Measurements from ENCODE around the gene ENHO. TPM values are rescaled to one million over a fixed set of nuclear protein-coding genes. Genes with fewer than 3 reads are reported as not detected.

ENHO gene
- total RNA-seq, 1 donor from 2014 or later, result 4.4 TPM

GRCh38 chr9:34544035-34544434, 21.2 kb upstream of the ENHO start:
- DNase-seq (ENCODE audit: low spot score), result no peak
- no peak overlapping the region for H3K9ac ChIP-seq
- no peak overlapping the region for H3K4me3 ChIP-seq
- no peak overlapping the region for H3K4me3 Mint-ChIP-seq
- H3K36me3 ChIP-seq, result no peaks in the 10 kb centered on the region
- no peaks in the 10 kb centered on the region for H3K9me3 Mint-ChIP-seq
- peaks cover 14% of the 10 kb centered on the region for H3K27me3 Mint-ChIP-seq (ENCODE audit: insufficient read depth, low read depth)
- H3K9me3 ChIP-seq (ENCODE audit: low read depth), result no peaks in the 10 kb centered on the region
- no peak overlapping the region for H3K4me2 ChIP-seq
- no peaks in the 10 kb centered on the region for H3K4me1 ChIP-seq
- H2AFZ ChIP-seq (replicated peaks), result no peak overlapping the region
- H4K20me1 ChIP-seq (ENCODE audit: low read depth), result no peaks in the 10 kb centered on the region
- no peak overlapping the region for H3K27ac Mint-ChIP-seq
- no peaks in the 10 kb centered on the region for H3K79me2 ChIP-seq (ENCODE audit: low read depth)
- TF ChIP-seq EZH2phosphoT487 (IDR thresholded peaks at IDR 0.05) (no peak), EZH2 (IDR thresholded peaks at IDR 0.05) (no peak), CTCF (IDR thresholded peaks at IDR 0.05) (no peak)
- H3F3A ChIP-seq (ENCODE audit: low read depth), result no peaks in the 10 kb centered on the region
- H3K36me3 Mint-ChIP-seq, result no peaks in the 10 kb centered on the region
- H3K27ac ChIP-seq, result no peak overlapping the region
- H3K27me3 ChIP-seq, result no peaks in the 10 kb centered on the region
- H3K4me1 Mint-ChIP-seq, result peaks cover 10% of the 10 kb centered on the region

- TF ChIP-seq EZH2phosphoT487 (IDR thresholded peaks at IDR 0.05) (no peak), EZH2 (IDR thresholded peaks at IDR 0.05) (no peak), CTCF (IDR thresholded peaks at IDR 0.05) (no peak)
- H3K4me3 Mint-ChIP-seq, result no peak overlapping the region
- Histone ChIP-seq H3K79me2 (ENCODE audit: low read depth) (no peaks in the 10 kb centered on the region), H4K20me1 (ENCODE audit: low read depth) (no peaks in the 10 kb centered on the region), H3K4me3 (no peak overlapping the region), H3K36me3 (no peaks in the 10 kb centered on the region), H3K27me3 (no peaks in the 10 kb centered on the region), H2AFZ (replicated peaks) (no peak overlapping the region), H3K4me2 (no peak overlapping the region), H3K9ac (no peak overlapping the region), H3K4me1 (no peaks in the 10 kb centered on the region), H3K9me3 (ENCODE audit: low read depth) (no peaks in the 10 kb centered on the region), H3F3A (ENCODE audit: low read depth) (no peaks in the 10 kb centered on the region), H3K27ac (no peak overlapping the region)
- no peaks in the 10 kb centered on the region for H3K36me3 Mint-ChIP-seq
- H3K9me3 Mint-ChIP-seq, result no peaks in the 10 kb centered on the region
- no peaks in the 10 kb centered on the region for H3K4me1 Mint-ChIP-seq
- no peak overlapping the region for H3K27ac Mint-ChIP-seq
- H3K27me3 Mint-ChIP-seq (ENCODE audit: insufficient read depth, low read depth), result peaks cover 12% of the 10 kb centered on the region
- no peak for DNase-seq (ENCODE audit: low spot score)
Observed at GRCh38 chr9:34541540-34541939, 18.8 kb upstream of the ENHO start.

- Mint-ChIP-seq H3K27me3 (ENCODE audit: insufficient read depth, low read depth) (peaks cover 12% of the 10 kb centered on the region), H3K4me1 (no peaks in the 10 kb centered on the region), H3K36me3 (no peaks in the 10 kb centered on the region), H3K27ac (no peak overlapping the region), H3K9me3 (no peaks in the 10 kb centered on the region), H3K4me3 (no peak overlapping the region)
- H3K79me2 ChIP-seq (ENCODE audit: low read depth), result no peaks in the 10 kb centered on the region
- H3K4me3 ChIP-seq, result no peak overlapping the region
- TF ChIP-seq EZH2 (IDR thresholded peaks at IDR 0.05) (no peak), EZH2phosphoT487 (IDR thresholded peaks at IDR 0.05) (no peak), CTCF (IDR thresholded peaks at IDR 0.05) (no peak)
- no peak overlapping the region for H3K4me2 ChIP-seq
- no peaks in the 10 kb centered on the region for H3K36me3 ChIP-seq
- H4K20me1 ChIP-seq (ENCODE audit: low read depth), result no peaks in the 10 kb centered on the region
- no peak for DNase-seq (ENCODE audit: low spot score)
- no peak overlapping the region for H2AFZ ChIP-seq (replicated peaks)
- no peaks in the 10 kb centered on the region for H3F3A ChIP-seq (ENCODE audit: low read depth)
- H3K27me3 ChIP-seq, result no peaks in the 10 kb centered on the region
- no peaks in the 10 kb centered on the region for H3K9me3 ChIP-seq (ENCODE audit: low read depth)
- H3K9ac ChIP-seq, result no peak overlapping the region
- no peaks in the 10 kb centered on the region for H3K4me1 ChIP-seq
- no peak overlapping the region for H3K27ac ChIP-seq
Observed at GRCh38 chr9:34540827-34541226, 18.0 kb upstream of the ENHO start.
